ENCODE measurements around the gene RIN3. TPM values are rescaled to one million over a fixed set of nuclear protein-coding genes. Genes with fewer than 3 reads are reported as not detected.

Gene RIN3
- total RNA-seq, 1 experiment from 2014 or later: 1.5 TPM

GRCh38 chr14:92706386-92706785 is 192.8 kb downstream of the RIN3 start:
- Histone ChIP-seq H3K23ac (ENCODE audit: insufficient read length, low read depth, low read length) (no peak overlapping the region), H2AK5ac (ENCODE audit: insufficient read length, low read length) (no peak overlapping the region), H4K91ac (ENCODE audit: insufficient read length, low read depth, low read length) (no peak overlapping the region), H3K4me1 (ENCODE audit: insufficient read depth, low read length) (no peaks in the 10 kb centered on the region), H3K14ac (ENCODE audit: insufficient read depth, low read length) (no peak overlapping the region), H3K27me3 (ENCODE audit: insufficient read depth, low read length) (no peaks in the 10 kb centered on the region), H3K4me2 (ENCODE audit: insufficient read depth, insufficient read length, low read length) (no peak overlapping the region), H3K56ac (ENCODE audit: insufficient read length, low read depth, low read length) (no peak overlapping the region), H4K20me1 (ENCODE audit: control insufficient read depth, insufficient read depth, insufficient read length) (no peaks in the 10 kb centered on the region), H2BK5ac (ENCODE audit: insufficient read length, low read length) (no peak overlapping the region), H2BK120ac (ENCODE audit: low read depth, low read length, poor library complexity, severe bottlenecking) (no peak overlapping the region), H3K79me1 (ENCODE audit: insufficient read depth, low read depth, low read length, poor library complexity, severe bottlenecking) (no peaks in the 10 kb centered on the region), H2BK20ac (ENCODE audit: low read depth, low read length, poor library complexity, severe bottlenecking) (no peak overlapping the region), H4K8ac (replicated peaks; ENCODE audit: insufficient read length, low read depth, low read length) (no peak overlapping the region), H3K9ac (ENCODE audit: extremely low read depth, insufficient read length, low read length) (no peak overlapping the region), H3K27ac (ENCODE audit: insufficient read length, low read depth, low read length) (no peak overlapping the region), H3K4ac (ENCODE audit: low read depth, low read length) (no peak overlapping the region), H3K18ac (ENCODE audit: insufficient read length, low read depth, low read length) (no peak overlapping the region), H2AFZ (ENCODE audit: low read length) (no peak overlapping the region), H3T11ph (ENCODE audit: low read length) (no peak overlapping the region), H2BK15ac (ENCODE audit: low read depth, low read length) (no peak overlapping the region), H4K5ac (ENCODE audit: insufficient read length, low read depth, low read length) (no peak overlapping the region), H3K23me2 (ENCODE audit: insufficient read length, low read depth, low read length, poor library complexity, severe bottlenecking) (no peaks in the 10 kb centered on the region), H3K79me2 (ENCODE audit: insufficient read depth, low read length) (no peaks in the 10 kb centered on the region), H2BK12ac (ENCODE audit: insufficient read length, low read depth, low read length) (no peak overlapping the region), H3K9me3 (ENCODE audit: control insufficient read depth, low read depth, low read length) (no peaks in the 10 kb centered on the region)
- Mint-ChIP-seq H3K9me3 (no peaks in the 10 kb centered on the region), H3K27ac (no peak overlapping the region; a peak in 1 of 7 replicates), H3K4me1 (peaks cover 2% of the 10 kb centered on the region in 2 experiments; a peak in 2 of 4 replicates), H3K27me3 (ENCODE audit: low read depth) (peaks cover 2% of the 10 kb centered on the region; the same call in 1 of the 2 replicates), H3K4me3 (no peak overlapping the region), H3K36me3 (ENCODE audit: insufficient read depth in 1 of 3, low read depth in 3 of 3) (peaks cover 21 to 56% (median 40%) of the 10 kb centered on the region in 3 experiments)
- no peak for TF ChIP-seq CTCF (conservative IDR thresholded peaks at IDR 0.05)
- DNase-seq: no peak
- WGBS (ENCODE audit: extremely low coverage, insufficient read length, low lambda C conversion rate): no CpG with 5 or more reads among the region's 15 CpGs
